CD1c-positive myeloid dendritic cell (primary cell): ENCODE results near the gene ADAMTSL1.

ENCODE experiments used
- DNase-seq: peaks from one replicate; pipeline ENCODE4 v3.0.0-alpha.2; 2016; ENCODE audit errors: extremely low spot score

The ADAMTSL1 gene

DNA sequence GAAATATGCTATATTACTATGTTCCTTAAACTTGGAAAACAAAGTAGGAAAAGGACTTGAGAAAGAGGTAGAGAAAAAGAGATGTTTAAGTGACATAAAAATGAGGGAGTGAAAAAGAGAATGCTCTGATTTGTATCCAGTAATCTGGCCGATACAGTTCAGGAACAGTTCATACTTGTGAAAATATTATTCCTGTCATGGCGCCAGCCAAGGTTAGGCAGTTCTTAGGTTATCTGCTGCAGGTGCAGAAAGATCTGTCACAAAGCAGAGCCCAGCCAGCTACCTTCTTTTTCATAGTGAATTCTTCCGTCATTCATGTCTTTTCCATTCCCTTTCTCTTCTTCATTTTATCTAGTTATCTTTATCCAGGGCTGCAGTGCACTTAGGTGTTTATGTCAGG, 256.3 kb downstream of the ADAMTSL1 start:
- no peak for DNase-seq

DNA sequence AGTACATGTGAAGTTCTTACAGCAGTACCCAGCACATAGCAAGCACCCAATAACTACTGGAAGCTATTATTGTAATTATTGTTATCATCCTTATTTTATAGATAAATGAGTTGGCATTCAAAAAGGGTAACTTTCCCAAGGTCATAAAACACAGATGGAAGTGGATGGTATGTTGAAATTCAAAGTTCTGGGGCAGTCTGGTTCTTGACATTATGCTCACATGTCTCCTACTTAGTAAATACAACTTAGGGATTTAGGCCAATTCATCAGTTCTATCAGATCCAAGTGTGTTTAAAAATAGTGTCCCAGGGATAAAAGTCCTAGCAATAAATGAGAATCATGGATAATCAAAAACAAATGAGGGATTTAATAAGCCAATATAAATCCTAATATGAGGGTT, 265.2 kb downstream of the ADAMTSL1 start:
- no peak for DNase-seq

DNA sequence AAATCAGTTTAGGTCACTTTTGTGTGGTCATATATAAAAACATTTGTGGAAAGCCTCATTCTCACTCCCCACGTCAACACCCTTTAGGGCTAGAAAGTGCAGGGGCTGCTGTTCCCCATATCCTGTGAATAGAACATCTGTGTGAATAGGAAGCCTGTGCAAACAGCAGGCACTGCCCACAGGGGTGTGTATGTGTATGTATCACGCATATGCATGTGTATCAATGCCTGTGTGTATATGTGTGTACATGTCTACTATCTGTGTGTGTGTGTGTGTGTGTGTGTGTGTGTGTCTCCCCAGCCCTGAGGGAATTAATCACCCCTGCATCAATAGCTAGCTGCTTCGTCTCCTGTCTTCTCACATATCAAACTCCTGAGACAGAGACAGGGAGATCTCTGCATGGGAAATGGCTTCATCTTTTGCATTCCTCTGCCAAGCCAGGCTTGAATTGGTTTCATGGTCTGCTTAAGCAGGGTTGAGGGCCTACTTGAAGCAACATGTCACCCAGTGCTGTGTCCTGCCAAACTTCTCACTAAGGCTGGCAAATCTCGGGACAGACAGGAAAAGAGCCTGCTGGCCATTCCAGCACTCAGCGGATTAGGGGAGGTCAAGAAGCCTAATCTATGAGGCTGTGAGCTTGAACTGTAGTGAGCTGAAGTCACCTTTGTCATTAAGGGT, 265.8 kb downstream of the ADAMTSL1 start:
- no peak for DNase-seq

DNA sequence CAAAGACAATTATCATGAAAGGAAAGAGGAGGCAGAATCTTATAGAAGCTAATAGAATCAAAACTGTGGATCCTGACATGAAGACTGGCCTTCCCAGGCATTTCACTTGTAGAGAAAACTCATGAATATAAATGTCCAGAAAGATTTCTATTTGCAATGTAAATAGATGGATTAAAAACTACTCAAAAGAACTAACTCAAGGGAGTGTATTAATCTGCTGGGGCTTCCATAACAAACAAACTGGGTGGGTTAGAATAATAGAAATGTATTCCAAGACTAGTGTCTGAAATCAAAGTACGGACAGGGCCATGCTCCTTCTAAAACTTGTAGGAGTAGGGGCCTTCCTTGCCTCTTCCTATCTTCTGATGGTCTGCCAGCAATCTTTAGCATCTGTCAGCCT, 267.4 kb downstream of the ADAMTSL1 start:
- no peak for DNase-seq

DNA sequence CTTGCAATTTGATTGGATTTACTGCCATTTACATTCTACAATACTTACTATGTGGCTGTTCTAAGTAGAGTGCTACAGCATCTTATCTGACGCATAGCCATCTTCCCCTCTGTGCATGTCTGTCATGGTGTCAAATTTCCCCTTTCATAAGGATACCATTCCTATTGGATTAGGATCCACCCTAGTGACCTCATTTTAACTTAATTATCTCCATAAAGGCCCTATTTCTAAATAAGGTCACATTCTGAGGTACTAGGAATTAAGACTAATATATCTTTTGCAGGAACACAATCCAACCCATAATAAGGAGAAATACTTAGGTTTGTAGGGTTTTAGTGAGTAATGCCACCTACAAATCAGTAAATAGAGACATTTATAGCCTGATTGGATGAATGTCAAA, 268.0 kb downstream of the ADAMTSL1 start:
- DNase-seq: no peak

GRCh38 chr9:18743421-18743820, 269.5 kb downstream of the ADAMTSL1 start:
- no peak for DNase-seq

GRCh38 chr9:18743971-18744370, 270.0 kb downstream of the ADAMTSL1 start:
- DNase-seq: no peak

DNA sequence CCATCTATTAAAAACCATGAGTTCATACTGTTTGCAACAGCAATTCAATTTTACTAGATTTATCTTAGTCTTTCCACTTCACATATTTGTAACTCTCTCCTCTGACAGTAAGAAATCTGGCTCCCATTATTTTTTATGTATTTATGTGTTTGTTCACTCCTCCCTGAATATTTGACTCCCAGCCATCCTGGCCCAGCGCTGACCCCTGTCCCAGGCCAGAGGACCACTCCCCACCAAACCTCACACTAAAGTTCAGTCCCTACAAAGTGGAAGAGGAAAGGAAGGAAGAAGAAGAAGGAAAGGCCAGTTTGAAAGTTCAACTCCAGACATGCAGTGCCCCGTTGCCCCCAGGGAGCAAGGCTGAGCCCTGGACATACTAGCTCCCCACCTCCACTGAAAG, 271.8 kb downstream of the ADAMTSL1 start:
- no peak for DNase-seq

DNA sequence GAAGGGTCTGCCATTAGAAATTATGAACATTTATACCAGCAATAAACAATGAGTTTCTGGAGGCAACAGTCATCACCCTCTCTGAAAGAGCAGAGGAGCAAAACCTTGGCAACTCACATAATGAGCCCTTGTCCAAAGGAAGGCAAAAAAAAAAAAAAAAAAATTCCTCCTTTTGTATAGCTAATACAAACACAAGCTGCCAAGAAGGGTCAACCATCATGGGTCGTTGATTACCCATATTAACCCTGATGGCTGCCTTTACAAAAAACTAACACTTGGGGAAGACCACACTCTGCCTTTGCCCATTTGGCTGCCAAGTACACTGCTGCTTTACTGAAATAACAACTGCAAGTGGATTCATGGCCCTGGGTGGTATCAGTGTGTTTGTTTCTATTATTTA, 272.7 kb downstream of the ADAMTSL1 start:
- no peak for DNase-seq

DNA sequence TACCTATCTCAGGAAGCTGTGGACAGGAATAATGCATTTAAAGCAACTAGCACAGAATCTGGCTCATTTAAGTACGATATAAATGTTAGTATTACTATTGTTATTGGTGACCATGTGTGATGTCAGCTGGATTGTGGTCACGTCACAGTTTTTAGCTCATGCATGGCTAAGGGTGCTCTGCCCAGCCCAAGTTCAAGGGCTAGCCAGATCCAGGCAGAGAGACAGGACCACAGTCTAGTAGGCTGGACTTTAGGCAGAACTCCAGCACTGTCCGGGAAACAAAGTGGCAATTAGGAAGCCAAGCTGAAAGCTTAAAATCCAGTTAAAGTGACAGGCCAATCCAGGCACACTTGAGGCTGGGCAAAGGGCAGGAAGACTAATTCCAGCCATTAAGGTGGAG, 273.6 kb downstream of the ADAMTSL1 start:
- DNase-seq: no peak

DNA sequence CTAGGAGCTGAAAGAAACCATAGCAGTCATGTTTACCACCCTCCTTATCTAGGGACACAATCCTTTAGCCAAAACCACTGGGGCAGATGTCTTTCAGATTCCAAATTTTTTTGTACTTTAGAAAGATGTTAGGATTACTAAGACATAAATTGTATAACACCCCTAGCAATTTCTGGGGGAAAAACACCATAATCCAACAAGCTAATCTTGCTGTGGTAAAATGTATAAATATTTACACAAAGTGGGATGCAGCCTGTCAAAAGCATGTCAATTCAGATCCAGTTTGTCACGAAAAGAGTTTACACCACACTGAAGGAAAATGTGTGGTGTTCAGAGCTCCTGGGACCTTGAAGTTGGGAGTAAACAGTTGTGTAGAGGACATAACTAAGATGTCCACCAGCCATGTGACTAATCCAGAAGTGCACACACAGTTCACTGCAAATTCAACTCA, 274.3 kb downstream of the ADAMTSL1 start:
- DNase-seq: no peak

DNA sequence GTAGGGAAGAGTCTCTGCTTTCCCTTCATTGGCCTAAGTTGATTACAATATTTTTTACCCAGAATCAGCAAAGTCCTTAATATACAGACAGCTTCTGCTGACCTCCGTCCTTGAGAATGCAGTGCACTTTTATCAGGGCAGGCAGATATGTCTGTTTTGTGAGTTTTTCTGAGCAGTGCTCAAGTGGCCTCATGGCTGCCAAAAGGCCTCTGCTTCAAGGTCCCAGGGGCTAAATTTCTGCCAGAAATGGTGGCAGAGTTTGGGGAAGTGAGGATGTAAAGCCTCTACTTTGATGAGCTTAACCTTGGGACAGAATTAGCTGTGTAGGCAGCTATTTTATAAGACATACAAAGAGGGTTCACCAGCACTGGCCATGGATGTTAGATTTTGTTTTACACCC, 275.8 kb downstream of the ADAMTSL1 start:
- no peak for DNase-seq

DNA sequence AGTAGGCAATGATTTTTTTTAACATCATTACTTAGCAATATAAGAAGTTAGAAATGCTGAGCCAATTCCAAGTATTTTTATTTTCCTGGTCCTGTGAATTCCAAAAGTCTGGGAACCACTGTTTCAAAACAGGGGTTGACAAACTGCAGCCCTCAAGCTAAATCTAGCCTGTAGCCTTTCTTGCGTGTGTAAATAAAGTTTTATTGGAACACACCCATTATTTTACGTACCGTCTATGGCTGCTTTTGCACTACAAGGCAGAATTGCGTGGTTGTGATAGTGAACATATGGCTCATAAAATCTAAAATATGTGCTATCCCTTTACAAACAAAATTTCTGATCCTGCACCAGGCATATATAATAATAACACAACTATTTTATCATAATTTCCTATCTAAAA, 280.0 kb downstream of the ADAMTSL1 start:
- DNase-seq: no peak

GRCh38 chr9:18754537-18754936, 280.6 kb downstream of the ADAMTSL1 start:
- no peak for DNase-seq

DNA sequence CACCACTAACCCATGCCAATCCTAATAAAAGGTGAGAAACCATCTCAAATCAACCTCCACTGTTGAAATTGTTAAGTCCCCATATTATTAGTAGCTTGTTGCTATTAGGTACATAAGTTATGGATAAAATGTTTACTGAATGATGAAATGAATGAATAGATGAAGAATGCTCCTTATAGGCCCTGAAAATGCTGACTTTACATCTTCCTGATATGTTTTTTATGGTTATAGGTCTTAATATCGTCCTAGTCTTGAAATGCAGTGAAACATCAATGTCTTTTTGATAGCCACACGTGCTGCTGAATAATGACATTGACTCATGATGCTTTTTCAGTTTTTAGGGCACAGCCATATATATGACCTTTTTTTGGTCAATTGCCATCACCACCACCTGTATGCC, 281.3 kb downstream of the ADAMTSL1 start:
- DNase-seq: no peak

GRCh38 chr9:18756712-18757125, 282.8 kb downstream of the ADAMTSL1 start:
- DNase-seq: no peak

- DNase-seq: no peak
Measured at GRCh38 chr9:18759827-18760226, 285.9 kb downstream of the ADAMTSL1 start.

- no peak for DNase-seq
Measured at GRCh38 chr9:18761742-18762300, 287.9 kb downstream of the ADAMTSL1 start.

DNA sequence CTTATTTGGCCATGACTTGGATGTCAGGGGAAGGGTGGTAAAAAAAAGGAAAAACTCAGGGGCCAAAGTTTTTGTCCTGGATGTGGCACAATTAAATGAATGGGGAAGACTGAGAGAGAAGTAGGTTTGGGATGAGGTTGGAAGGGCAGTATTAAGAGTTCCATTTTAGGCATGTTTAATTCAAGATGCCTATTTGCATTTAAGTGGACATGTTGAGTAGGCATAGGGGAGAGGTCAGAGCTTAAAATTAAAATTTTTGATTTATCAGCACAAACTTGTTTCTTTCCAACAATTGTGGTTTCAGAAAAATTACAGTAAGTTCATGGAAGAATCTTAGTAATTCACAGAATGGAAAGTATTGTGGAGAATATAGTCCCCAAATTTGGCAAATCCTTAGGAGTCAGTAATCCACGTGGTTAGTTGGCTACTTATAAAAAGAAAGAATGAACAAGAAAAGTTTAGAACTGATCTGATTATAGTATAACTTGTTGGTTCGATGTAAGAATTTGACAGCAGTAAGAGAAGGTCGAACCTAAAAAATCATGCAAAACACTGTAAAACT, 293.1 kb downstream of the ADAMTSL1 start:
- no peak for DNase-seq

- DNase-seq: no peak
Measured at GRCh38 chr9:18768951-18769622, 295.1 kb downstream of the ADAMTSL1 start.

- DNase-seq: no peak
Measured at GRCh38 chr9:18770131-18770908, 296.4 kb downstream of the ADAMTSL1 start.

DNA sequence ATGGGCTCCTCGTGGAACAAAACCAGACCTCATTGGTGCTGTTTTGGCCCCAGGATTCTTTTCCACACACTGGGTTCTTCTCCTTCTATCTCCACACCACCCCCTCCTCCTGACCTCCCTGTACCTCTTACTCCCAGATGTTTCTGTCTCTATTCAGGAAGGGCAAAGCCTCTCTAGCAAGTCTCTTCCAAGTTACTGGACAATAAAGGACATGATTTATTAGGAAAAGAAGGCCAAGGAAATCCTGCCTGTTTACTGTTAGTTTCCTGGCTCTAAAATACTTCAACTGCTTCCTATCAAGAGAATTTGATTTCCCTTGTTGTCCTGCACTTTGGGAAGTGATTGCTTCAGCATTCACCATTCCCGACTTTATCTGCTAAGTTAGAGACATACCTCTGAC, 297.1 kb downstream of the ADAMTSL1 start:
- DNase-seq: no peak
